HG02623 (cell line): Measurements from ENCODE around the gene TIMM23.
"Not testable (repeated sequence)": the region's sequence is repeated elsewhere in the genome, so short reads cannot be mapped to it uniquely, and the experiment has no call there.

Source experiments
- ATAC-seq: cut with Tn5 transposase; IDR thresholded peaks from one replicate; pipeline ENCODE4 v1.9.1; 2021; ENCODE audit warnings: moderate library complexity; ENCODE audit not compliant: unreplicated experiment

TIMM23 gene

DNA sequence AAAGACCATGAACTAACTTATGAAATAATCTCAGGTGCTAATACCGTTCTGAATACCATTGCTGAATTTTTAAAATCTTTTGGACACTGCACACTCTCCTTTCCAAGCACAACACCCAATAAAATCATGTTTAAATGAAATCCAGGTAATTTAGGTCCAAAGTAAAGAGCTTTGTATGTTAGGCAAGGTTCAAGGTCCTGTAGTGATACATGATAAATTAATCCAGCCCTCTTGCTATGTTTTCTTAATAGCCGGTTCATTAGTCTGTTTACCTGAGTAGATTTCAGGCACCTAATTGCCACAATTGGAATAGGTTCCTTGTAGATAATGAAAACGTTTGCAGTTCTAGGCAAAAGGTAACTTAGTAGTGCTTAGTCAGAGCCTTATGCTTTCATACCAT, 13.3 kb downstream of the TIMM23 start:
- not testable (repeated sequence) for ATAC-seq

DNA sequence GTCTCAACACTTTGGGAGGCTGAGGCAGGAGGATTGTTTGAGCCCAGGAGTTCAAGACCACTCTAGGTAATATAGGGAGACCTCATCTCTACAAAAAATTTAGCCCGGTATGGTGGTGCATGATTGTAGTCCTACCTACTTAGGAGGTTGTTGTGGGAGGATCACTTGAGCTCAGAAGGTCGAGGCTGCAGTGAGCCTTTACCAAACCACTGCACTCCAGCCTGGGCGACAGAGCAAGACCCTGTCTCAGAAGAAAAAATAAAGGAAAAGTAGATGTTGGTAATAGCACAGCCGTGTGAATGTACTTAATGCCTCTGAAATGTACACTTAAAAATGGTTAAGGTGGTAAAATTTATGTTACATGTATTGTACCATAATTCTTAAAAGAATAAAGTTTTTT, 25.3 kb downstream of the TIMM23 start:
- no peak for ATAC-seq

DNA sequence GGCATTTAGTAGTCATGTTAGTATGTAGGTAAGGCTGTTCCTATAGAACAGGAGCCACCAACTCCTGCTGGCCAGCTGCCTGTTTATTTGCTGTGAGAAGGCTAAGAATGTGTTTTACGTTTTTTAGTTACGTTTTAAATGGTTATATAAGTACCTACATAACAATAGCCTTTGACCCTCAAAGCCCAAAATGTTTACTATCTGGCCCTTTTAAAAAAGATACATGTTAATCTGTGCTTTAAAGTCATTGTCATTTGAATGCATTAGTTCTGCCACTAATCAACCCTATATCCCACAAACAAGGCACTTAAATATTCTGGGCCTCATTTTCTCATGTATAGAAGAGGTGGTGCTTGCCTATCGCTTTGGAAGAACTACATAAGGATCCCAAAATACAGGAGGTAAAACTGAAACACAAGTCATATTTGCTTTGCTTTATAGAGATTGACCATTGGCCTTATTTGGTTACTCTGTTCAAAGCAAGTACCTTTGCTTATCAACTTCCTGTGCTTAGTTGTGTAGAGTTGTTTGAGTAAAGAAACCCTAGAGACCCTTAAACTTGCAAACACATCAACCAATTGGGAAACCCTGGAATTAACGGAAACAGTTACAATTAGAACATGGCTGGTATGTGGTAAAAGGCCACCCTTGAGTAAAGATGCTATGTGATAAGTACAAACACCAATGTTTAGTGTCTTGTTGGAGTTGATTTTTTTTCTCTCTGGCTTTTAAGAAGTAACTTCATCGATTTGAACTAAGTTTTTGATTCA, 25.9 kb downstream of the TIMM23 start:
- ATAC-seq = no peak

DNA sequence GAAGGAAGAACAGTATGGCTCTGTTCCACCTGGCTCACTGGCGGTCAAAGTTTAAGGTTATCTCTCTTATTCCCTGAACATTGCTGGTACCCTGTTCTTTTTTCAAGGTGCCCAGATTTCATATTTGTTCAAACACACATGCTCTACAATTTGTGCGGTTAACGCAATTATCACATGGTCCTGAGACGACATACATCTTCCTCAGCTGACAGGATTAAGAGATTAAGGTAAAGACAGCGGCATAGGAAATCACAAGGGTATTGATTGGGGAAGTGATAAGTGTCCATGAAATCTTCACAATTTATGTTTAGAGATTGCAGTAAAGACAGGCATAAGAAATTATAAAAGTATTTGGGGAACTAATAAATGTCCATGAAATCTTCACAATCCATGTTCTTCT, 27.7 kb downstream of the TIMM23 start:
- not testable (repeated sequence) for ATAC-seq

DNA sequence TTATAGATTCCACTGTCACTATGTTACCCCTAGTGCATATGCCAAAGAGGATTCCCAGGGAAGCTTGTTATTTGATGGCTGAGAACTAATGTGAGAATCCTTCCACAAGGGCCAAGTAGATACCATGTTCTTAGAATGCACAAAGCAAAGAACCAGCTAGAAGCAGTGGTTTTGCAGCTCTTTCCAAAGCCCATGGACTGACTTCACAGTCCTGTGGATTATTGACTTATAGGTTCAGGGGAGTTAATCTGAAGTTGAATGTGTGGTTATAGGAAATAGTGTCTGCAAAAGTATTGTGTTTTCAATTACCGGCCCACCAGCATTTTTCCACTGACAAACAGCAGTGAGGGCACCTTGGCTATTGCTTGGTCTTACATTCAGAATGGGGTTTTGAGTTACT, 28.2 kb downstream of the TIMM23 start:
- no peak for ATAC-seq

DNA sequence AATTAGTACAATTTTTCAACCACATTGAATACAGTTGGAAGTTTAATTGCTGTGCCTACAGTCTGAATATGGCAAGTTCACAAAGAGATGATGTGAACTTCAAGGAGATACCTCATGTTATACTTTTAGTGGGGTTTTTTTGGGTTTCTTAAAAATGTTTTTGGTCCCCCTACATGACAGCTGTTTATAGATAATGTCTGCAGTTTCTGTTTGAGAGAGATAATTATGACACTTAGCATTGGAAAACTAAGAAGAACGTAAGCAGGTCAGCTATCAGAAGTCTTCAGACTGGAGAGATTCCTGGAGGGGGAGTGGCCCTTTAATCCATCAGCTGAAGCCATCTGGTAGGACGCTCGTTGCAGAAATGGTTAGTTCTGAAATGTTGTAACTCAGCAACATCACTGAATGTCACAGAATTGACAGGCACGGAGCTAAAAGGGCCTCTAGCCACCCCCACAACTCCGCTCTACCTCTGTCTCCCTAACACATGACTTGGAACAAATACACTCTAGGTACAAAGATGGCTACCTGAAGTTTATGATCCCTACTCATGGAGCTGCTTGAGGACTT, 29.0 kb downstream of the TIMM23 start:
- no peak for ATAC-seq

DNA sequence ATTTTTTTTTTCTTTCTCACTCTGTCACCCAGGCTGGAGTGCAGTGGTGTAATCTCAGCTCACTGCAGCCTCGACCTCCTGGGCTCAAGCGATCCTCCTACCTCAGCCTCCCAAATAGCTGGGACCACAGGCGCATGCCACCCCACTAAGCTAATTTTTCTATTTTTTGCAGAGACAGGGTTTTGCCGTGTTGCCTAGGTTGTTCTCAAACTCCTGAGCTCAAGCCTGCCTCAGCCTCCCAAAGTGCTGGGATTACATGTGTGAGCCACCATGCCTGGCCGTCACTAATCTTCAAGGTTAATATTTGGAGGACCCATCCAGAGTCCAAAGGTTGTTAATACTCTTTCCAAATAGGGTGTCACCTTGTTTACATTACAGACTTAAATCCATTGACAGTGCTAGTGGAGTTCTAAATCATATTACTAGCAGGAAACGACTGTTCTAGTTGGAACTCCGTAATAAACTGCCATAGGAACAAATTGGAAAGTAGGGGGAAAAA, 29.9 kb downstream of the TIMM23 start:
- ATAC-seq = not testable (repeated sequence)

DNA sequence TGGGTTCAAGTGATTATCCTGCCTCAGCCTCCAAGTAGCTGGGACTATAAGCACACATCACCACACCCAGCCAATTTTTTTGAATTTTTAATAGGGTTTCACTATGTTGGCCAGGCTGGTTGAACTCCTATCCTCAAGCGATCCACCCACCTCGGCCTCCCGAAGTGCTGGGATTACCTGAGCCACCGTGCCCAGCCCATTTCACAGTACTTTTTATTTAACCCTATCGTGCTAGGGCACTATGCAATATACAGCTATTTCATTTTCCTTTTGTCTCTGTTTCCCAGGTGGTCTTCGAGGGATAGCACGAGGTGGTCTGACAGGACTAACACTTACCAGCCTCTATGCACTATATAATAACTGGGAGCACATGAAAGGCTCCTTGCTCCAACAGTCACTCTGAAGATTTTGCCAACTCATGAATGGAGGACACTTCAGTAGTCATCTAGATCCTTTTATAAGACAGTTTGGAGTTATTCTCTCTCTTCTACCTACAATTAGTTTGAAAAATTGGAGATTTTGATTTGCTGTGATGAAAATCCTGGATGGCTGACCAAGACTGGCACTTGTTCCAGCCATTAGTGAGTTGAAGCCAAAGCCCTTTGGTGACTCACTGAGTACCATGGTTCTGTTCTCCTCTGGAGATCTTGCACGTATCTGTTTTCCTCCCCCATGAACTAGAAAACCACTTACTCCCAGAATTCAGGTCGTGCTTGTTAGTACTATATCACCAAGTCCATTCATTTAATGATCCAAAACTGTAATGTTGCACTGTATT, 30.8 kb downstream of the TIMM23 start:
- no peak for ATAC-seq

DNA sequence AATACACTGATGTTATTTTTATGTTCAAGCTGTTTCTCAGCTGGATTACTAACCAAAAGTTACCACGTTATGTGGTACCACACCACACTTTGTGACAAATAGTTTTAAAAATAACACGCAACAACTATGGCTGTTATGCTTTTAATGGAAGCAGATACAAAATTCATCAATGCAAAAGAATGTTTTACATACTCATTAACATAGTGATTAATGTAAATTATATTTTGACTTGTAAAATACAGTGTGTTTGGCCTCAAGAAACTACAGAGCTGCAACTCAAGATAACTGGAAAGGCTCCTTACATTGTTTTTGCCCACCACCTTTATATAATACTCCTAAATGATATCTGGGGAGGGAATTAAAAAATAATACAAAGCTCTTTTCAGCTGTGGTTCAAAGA, 32.7 kb downstream of the TIMM23 start:
- no peak for ATAC-seq

DNA sequence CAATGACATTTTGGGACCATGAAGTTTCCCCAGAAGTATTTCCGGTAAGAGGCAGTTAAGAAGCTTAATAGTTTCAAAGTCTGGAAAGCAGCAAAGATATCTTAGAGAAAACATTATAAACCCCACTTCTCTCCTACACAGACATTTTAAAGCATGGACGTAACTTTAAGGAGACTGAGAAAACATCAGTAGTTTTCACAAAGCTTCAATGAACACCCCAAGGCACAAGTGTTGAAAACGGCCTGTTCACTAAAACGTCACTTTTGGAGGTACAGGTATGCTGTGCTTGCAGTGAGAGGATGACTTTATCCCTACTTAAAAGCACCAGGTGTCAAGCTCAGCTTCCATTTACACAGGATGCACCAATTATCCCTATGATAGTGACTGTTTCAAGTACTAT, 33.1 kb downstream of the TIMM23 start:
- ATAC-seq = no peak

DNA sequence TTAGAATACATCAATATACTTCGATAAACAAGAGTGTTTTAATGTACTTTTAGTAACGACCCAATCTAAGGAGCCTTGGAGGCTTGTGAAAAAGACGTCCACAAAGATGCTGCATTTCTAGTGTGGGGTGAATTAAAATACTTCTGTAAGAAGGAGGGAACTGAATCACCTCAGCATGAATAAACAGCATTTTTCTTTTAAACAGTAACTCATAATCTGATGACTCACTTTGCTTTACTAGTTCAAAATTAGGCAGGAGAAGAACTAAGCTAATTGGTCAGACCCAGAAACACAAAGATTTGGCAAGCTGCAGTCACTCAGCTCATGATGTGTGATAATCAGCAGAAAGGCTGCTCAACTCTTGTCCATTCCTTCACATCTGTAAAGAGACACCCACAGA, 33.9 kb downstream of the TIMM23 start:
- no peak for ATAC-seq

DNA sequence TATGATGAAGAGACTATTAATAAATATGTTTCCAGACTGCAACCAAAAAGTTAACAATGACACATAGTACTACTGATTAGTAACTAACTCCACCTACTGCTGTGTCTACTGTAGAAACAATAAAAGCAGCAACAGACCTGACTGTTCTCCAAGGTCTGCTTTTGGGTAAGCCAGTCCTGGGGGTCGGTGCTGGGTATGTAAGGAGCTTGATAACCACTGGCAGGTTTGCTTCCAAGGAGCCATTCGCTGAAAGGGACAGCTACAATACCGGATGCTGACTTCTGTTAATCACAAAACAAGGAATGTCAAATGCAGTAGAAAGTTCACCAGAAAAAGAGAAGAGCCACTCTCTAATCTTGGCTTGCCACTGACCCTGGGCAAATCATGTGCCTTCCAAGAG, 40.5 kb downstream of the TIMM23 start:
- no peak for ATAC-seq

DNA sequence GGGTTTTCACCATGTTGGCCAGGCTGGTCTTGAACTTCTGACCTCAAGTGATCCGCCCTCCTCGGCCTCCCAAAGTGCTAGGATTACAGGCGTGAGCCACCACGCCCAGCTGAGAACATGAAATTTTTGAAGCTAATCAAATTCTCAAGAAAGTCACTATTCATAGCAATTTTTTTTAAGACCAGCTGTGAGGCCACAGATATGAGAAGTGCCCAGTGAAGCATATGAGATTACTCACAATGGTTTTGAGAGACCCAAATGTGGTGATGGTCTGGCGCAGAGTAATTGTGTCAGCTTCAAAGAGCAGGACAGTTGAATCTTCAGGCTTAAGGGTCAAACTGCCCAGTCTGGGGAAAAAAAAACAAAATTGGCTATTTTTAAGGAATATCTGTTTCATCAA, 41.9 kb downstream of the TIMM23 start:
- no peak for ATAC-seq

DNA sequence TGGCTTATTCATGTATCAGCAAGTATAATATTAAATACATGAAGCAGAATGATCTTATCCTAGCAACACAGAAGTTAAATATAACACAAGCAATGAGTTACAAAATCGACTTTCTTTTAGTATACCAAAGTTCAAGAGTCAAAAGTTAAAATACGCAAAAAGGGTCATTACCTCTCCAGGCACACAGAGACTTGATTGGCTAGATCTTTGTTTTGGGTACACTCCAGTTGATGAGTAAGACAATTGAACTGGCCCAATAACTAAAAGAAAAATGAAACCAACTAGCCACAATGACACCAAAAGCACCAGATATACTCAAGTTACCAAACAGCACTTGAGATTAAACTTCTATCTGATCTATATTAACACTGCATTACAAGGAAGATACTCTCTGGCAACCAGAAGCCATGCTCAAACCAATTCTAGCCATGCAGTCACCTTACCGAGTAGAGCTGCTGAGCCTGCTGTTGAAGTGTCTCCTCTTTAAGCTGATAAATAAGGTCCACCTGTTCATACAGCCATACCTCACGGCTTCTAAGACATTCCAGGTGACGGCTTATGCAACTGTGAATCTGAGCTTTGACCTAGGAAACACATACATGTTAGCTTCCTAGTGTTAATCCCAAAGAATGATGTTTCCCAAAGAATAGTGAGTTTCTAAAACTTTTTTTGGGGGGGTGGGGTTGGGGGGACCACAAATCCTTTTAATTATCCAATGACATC, 42.6 kb downstream of the TIMM23 start:
- ATAC-seq = no peak

DNA sequence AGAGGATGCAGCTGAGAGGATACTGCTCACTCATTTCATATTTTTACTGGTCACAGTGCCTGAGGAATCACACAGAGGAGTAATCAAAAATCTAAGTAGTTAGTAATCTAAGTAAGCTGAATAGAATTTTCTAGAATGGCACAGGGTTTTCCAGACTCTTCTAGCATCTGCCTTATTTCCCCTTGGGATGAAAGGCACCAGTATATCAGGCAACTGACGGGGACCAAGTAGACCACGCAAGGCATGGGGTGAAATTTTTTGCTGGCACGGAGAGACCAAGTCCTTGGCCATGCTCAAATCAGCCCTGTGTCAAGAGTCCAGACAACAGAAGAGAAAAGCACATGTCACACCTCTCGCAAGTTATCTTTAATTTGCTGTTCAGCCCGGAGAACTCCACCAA, 43.9 kb downstream of the TIMM23 start:
- ATAC-seq = no peak

DNA sequence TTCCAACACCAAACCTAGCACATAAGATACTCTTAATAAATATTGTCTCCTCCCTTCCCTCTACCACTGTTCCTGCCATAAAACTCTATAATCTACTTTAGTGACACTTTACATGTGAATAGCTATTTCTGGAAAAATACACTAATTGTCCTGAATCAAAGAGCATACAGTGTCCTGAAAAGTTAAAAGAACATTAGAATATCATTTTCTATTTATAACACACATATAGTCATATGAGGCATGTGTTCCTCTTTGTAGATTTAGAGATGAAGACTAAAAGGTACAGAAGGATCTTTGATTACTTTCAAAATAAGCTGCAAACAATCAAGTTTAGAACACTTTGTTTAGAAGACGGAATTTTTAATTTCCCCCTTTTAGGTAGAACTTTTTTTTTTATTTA, 44.5 kb downstream of the TIMM23 start:
- no peak for ATAC-seq

DNA sequence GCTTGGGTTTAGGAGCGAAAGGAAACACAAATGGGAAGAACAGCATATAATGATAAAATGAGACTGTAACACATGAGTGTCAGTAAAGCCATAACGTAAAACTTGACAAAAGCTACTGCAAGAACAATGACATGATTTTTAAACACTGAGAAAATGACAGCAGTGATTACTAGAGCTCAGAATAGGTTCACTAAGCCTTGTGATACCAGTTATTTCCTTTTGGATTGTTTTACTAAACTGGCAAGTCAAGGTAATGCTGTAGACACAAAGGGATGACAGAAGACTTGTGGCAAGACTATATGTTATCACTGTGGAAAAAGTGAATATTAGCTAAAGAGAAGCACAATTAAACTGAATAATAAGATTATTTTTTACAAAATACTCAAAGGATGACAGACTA, 45.4 kb downstream of the TIMM23 start:
- no peak for ATAC-seq

DNA sequence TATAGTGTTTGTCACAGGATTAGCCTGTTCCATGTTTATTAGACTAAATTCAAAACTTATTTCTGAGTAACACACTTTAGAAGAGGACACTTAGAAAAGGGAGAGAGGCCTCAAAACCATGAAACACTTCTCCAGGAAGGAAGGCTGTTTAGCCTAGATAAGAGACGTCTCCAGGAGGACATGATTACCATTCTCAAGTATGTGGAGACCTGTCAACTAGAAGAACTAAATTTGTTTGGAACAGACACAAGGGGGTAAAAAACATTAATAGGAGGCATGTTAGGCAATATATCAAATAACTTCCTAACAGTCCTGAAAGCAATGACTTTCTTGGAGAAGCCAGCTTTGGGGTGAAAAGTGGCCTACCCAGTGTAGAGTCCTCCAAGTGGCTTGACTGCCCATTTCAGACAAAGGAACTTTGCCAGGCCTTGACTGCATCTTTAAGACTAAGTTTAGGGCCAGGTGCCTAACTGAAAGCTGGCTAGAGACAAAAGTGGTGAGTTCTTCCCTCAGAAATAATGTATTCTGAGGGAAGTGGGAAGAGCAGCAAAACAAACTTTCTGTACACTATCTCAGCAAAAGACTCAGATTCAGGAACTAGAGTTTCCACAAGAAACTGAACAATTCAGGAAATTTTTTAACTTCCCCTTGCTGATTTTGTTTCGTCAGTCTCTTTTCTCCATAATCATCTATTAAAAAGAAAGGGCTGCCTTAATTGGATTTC, 46.3 kb downstream of the TIMM23 start:
- no peak for ATAC-seq

DNA sequence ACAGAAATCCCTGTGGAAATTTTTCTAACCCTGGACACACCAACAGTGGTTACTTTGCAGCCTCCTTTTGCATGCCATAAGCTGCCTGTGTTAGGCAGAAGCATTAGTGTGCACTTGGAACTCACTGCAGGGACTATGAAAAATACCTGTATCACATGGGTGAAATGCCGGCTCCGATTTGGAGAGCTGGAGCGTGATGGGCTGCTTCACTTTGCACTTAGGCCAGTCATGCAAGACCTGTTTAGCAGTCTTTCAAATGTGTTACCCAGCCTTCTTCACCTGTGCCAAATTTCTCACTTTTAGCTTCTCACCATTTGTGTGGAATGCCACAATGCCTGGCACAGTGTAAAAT, 46.9 kb downstream of the TIMM23 start:
- ATAC-seq = no peak

DNA sequence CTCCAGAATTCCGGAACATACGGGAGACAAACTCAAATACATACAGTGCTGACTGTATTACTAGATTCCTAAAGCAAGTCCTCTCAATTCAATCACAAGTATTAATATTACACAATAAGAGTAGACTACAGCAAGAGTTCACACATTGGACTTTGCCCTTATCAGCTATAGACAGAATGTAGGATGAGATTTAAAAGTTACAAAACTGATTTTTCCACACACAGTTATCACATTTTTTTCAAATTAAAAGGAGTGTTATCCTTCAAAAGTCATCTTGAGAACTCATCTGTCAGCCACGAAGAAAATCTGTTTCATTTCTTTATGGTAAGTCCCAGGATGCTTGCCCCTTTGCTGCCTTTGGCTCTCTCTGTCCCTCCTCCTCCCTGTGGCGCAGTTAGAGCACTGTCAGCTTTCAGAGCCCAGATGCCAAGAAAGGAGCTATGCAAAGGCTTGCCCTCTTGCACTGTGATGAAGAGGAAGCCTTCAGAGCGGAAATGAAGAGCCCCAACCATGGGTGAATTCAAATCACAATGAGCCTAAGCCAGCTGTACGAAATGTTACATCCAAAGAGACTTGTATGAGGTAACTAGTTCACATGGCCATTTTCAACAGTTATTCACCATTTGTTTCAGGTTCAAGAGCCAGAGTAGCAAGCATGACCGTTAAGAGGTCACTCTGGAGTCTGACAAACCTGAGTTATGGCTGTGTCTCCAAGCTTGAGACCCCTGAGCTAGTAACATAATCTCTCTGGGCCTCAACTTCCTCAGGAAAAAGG, 47.5 kb downstream of the TIMM23 start:
- ATAC-seq = no peak
